Keratinocyte (primary cell): ENCODE data around the gene MEX3B. TPM values are rescaled to one million over a fixed set of nuclear protein-coding genes. Genes with fewer than 3 reads are reported as not detected.

ENCODE experiments used
- DNase-seq: peaks from one replicate; pipeline ENCODE4 v3.0.0-alpha.2; 2011; ENCODE audit warnings: low read depth, missing footprints, low spot score
- FAIRE-seq: peaks from 2 replicates; lab custom pipeline; 2011; peaks lifted over from hg19 to GRCh38; lab: Jason Lieb, UNC
- H2AFZ ChIP-seq: 2 replicates; pipeline ENCODE4 v1.6.0; 2012; ENCODE audit warnings: low read length, control low read depth, inconsistent platforms; ENCODE audit not compliant: control insufficient read depth
- H3K27ac ChIP-seq: 2 replicates; pipeline ENCODE4 v1.5.1; 2011; ENCODE audit warnings: low read length; ENCODE audit not compliant: control insufficient read depth, insufficient read depth
- H3K27me3 ChIP-seq: 3 replicates; pipeline ENCODE4 v1.6.0; 2011; ENCODE audit warnings: low read length; ENCODE audit not compliant: control insufficient read depth, insufficient read depth; ENCODE audit errors: extremely low read depth
- H3K36me3 ChIP-seq, 2 experiments: 2 replicates in 1 of 2; 3 replicates in 1 of 2; pipeline ENCODE4 v1.5.1; 2011; ENCODE audit warnings: low read length in 2 of 2, mild to moderate bottlenecking in 1 of 2; ENCODE audit not compliant: control insufficient read depth in 2 of 2, insufficient read depth in 2 of 2; ENCODE audit errors: extremely low read depth in 1 of 2
- H3K4me1 ChIP-seq: 3 replicates; pipeline ENCODE4 v1.5.1; 2011; ENCODE audit warnings: low read length; ENCODE audit not compliant: control insufficient read depth, insufficient read depth; ENCODE audit errors: extremely low read depth
- H3K4me2 ChIP-seq: 3 replicates; pipeline ENCODE4 v1.6.0; 2011; ENCODE audit warnings: low read depth, low read length; ENCODE audit not compliant: control insufficient read depth, insufficient read depth; ENCODE audit errors: extremely low read depth
- H3K4me3 ChIP-seq, 3 experiments: fragments of 200-600 bp in 1 of 3; sonication (generic) in 1 of 3; 2 replicates in 2 of 3; 3 replicates in 1 of 3; pipeline ENCODE4 v1.5.1; 2011 to 2016; ENCODE audit warnings: low read length in 3 of 3, mild to moderate bottlenecking in 3 of 3, control low read depth in 2 of 3, inconsistent platforms in 1 of 3, low read depth in 1 of 3, mixed read lengths in 1 of 3, mixed run types in 1 of 3, moderate library complexity in 1 of 3; ENCODE audit not compliant: control insufficient read depth in 2 of 3, insufficient read depth in 2 of 3; ENCODE audit errors: extremely low read depth in 1 of 3
- H3K79me2 ChIP-seq: 2 replicates; pipeline ENCODE4 v1.6.0; 2012; ENCODE audit warnings: low read length; ENCODE audit not compliant: control insufficient read depth, insufficient read depth
- H3K9ac ChIP-seq: 3 replicates; pipeline ENCODE4 v1.6.0; 2011; ENCODE audit warnings: low read length; ENCODE audit not compliant: control insufficient read depth, insufficient read depth; ENCODE audit errors: extremely low read depth
- H3K9me1 ChIP-seq: 3 replicates; pipeline ENCODE4 v1.6.0; 2011; ENCODE audit warnings: low read length; ENCODE audit not compliant: control insufficient read depth, insufficient read depth; ENCODE audit errors: extremely low read depth
- H3K9me3 ChIP-seq: 2 replicates; pipeline ENCODE4 v1.5.1; 2012; ENCODE audit warnings: low read depth, low read length; ENCODE audit not compliant: control insufficient read depth
- H4K20me1 ChIP-seq: 3 replicates; pipeline ENCODE4 v1.6.0; 2011; ENCODE audit warnings: low read length; ENCODE audit not compliant: control insufficient read depth, insufficient read depth; ENCODE audit errors: extremely low read depth
- CTCF ChIP-seq, 3 experiments: IDR thresholded peaks in 1 of 3; conservative IDR thresholded peaks in 1 of 3; optimal IDR thresholded peaks in 1 of 3; 2 replicates in 2 of 3; 3 replicates in 1 of 3; pipeline versions ENCODE3 to v1.5.1; 2011; ENCODE audit warnings: low read length in 3 of 3, mild to moderate bottlenecking in 3 of 3, moderate library complexity in 2 of 3, control low read depth in 1 of 3, inconsistent platforms in 1 of 3; ENCODE audit not compliant: insufficient read depth in 2 of 3; ENCODE audit errors: extremely low read depth in 1 of 3
- EZH2 ChIP-seq: IDR thresholded peaks from one replicate; pipeline ENCODE4 v1.6.1; 2012; ENCODE audit warnings: inconsistent platforms, mild to moderate bottlenecking, low read length, moderate library complexity
- dilution Hi-C: fragments of 300-500 bp; cut with MboI; formaldehyde crosslinking; loops from one replicate; pipeline ENCODE4 v1.7.0; 2020; ENCODE audit warnings: low sequenced_read_pairs; ENCODE audit not compliant: extremely low pct_ligation_motif_present
- polyA plus RNA-seq, 5 experiments: library from polyadenylated mRNA; depleted of rRNA in 3 of 5; stranded (reverse) in 3 of 5; stranded (forward) in 1 of 5; unstranded in 1 of 5; fragments of >200 nt; gene quantifications; 1 replicate in 1 of 5; 2 replicates in 3 of 5; 3 replicates in 1 of 5; pipeline versions ENCODE4 v1.2.1 to v1.2.3, GENCODE V29; 2011 to 2012; ENCODE audit warnings: missing spikeins in 2 of 5, low read depth in 1 of 5, low replicate concordance in 1 of 5

Gene MEX3B
- polyA plus RNA-seq, 1 donor (not counting 4 experiments of a cell fraction or from before 2014, with no cell fraction given), result 0.16 TPM

- H3K27me3 ChIP-seq, result peaks cover 36% of the 10 kb centered on the region
- H3K9me1 ChIP-seq, result peaks cover 2% of the 10 kb centered on the region
- H3K27ac ChIP-seq, result no peak overlapping the region
- peaks cover 10% of the 10 kb centered on the region for H3K4me1 ChIP-seq
- peak overlapping the region; percentile 77 for H3K4me2 ChIP-seq
- H3K4me3 ChIP-seq, result peak overlapping the region; percentile 39 to 61 (median 55)
- dilution Hi-C loops, result no loop called here
- no peaks in the 10 kb centered on the region for H4K20me1 ChIP-seq
- no peaks in the 10 kb centered on the region for H3K9me3 ChIP-seq
- peak overlapping the region; percentile 49 for H2AFZ ChIP-seq
- no peaks in the 10 kb centered on the region for H3K79me2 ChIP-seq
- no peak overlapping the region for H3K9ac ChIP-seq
- no peak for FAIRE-seq
- DNase-seq, result no peak
- TF ChIP-seq CTCF (optimal IDR thresholded peaks at IDR 0.05 in 1 of 3, IDR thresholded peaks at IDR 0.05 in 1 of 3, conservative IDR thresholded peaks at IDR 0.05 in 1 of 3; ENCODE audit: extremely low read depth in 1 of 3, insufficient read depth in 2 of 3, low read length in 3 of 3), result no peak
- TF ChIP-seq EZH2, result peak; percentile 49
- no peaks in the 10 kb centered on the region for H3K36me3 ChIP-seq
These were observed 1.9 kb upstream of the MEX3B start for GRCh38 chr15:82047453-82048400.

- peaks cover 2% of the 10 kb centered on the region for H3K9me1 ChIP-seq
- H3K79me2 ChIP-seq, result no peaks in the 10 kb centered on the region
- H4K20me1 ChIP-seq, result no peaks in the 10 kb centered on the region
- H3K9ac ChIP-seq, result peak overlapping the region; percentile 47
- peak overlapping the region; percentile 73 for H2AFZ ChIP-seq
- H3K36me3 ChIP-seq, result no peaks in the 10 kb centered on the region
- H3K4me3 ChIP-seq, result peak overlapping the region; percentile 51 to 75 (median 73)
- H3K4me2 ChIP-seq, result peak overlapping the region; percentile 82
- H3K4me1 ChIP-seq, result peaks cover 10% of the 10 kb centered on the region
- TF ChIP-seq CTCF (optimal IDR thresholded peaks at IDR 0.05 in 1 of 3, IDR thresholded peaks at IDR 0.05 in 1 of 3, conservative IDR thresholded peaks at IDR 0.05 in 1 of 3; ENCODE audit: extremely low read depth in 1 of 3, insufficient read depth in 2 of 3, low read length in 3 of 3) (peak in 2 of 3 experiments; percentile 57 to 58), EZH2 (no peak)
- peaks cover 35% of the 10 kb centered on the region for H3K27me3 ChIP-seq
- no peaks in the 10 kb centered on the region for H3K9me3 ChIP-seq
- peak overlapping the region; percentile 8 for H3K27ac ChIP-seq
- dilution Hi-C loops, result no loop called here
- FAIRE-seq, result no peak
- DNase-seq, result peak; percentile 25
These were observed 1.0 kb upstream of the MEX3B start for GRCh38 chr15:82046666-82047452.
